NCI-H1694 treated with DMSO at 0.1 percent for 48 hours (cell line): ENCODE results near the gene TSPAN32.
"Not testable (repeated sequence)": the region's sequence is repeated elsewhere in the genome, so short reads cannot be mapped to it uniquely, and the experiment has no call there.

Experiments used
- DNase-seq: peaks from one replicate; lab custom pipeline; 2025; lab: John Stamatoyannopoulos, UW

TSPAN32 gene

DNA sequence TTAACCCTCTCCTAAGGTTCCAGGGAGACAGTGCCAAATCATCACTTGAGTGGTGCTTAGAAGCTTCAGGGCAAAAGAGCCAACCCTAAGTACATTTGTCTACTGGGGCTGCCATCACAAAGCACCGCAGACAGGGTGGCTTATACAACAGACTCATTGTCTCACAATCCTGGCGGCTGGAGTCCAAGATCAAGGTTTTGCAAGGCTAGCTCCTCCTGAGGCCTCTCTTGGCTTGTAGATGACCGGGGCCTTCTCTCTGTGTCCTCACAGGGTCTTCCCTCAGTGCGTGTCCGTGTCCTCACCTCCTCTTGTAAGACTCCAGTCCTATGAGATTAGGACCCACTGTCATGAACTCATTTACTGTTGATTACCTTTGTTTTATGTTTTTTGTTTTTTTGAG is 41.2 kb downstream of the TSPAN32 start:
- DNase-seq: no peak

DNA sequence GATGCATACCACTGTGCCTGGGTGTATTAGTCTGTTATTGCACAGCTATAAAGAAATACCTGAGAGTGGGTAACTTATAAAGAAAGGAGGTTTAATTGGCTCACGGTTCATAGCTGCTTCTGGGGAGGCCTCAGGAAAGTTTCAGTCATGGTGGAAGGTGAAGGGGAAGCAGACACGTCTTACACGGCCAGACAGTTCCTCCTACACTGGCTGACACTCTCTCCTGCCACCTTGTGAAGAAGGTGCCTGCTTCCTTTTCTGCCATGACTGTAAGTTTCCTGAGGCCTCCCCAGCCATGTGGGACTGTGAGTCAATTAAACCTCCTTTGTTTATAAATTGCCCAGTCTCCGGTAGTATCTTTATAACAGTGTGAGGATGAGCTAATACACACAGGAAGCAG is 41.7 kb downstream of the TSPAN32 start:
- DNase-seq: no peak

DNA sequence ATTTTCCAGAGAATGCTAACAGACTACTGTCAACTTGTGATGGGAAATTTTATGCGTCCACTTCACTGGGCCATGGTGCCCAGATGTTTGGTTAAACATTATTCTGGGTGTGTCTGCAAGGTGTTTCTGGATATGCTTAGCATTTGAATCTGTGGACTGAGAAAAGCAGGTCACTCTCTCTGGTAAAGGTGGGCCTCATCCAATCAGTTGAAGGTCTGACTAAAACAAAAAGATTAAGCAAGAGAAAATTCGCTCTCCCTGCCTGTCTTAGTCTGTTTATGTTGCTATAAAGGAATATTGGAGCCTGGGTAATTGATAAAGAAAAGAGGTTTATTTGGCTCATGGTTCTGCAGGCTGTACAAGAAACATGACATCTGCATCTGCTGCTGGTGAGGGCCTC is 43.2 kb downstream of the TSPAN32 start:
- DNase-seq: no peak

DNA sequence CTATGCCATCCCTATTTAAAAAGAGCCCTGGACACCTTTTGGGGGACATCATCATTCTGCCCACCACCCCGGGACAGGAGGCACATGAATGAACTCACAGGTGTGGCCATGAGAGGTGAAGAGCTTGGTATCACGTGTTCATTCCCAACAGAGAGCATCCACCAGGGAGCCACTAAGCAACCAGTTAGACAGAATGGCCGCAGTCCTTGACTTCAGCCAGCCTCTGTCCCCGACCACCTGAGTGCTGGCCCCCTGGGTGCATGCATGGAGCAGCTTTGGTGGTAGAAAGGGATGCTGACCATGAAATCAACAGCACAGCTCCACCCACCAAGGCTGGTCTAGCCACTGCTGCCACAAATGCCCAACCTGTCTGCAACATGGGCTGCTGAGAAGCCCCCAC is 44.2 kb downstream of the TSPAN32 start:
- DNase-seq: no peak

DNA sequence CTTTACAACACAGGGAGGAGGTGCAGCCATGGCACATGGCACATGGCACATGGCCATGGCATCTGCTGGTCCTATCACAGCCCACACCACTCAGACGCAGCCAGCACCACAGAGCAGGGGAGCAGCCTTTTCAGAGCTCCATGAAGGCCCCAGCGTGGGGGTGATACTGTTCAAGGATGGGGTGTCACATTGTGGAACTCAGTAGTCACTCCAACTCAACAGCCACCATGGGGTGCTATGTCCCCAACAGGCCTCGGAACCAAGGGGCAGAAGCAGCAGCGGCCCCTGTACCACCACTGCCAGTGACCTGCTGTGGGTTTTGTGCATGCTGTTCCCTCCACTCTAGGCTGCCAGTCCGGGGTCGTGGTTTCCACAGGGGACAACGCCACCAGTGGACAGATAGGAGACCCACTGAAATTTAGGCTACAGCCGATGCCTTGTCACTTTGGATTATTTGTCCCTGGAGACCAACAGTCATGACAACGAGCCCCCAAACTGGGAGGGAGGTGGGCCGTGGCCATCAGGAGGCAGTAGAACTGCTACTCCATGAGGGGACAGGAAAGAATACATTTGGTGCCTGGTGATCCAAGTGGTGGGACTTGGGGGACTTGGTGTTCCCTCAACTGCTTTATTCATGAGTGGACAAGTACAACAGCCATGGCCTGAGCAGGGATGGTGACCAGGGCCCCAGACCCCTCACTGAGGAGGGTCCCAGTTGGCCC is 44.9 kb downstream of the TSPAN32 start:
- no peak for DNase-seq

DNA sequence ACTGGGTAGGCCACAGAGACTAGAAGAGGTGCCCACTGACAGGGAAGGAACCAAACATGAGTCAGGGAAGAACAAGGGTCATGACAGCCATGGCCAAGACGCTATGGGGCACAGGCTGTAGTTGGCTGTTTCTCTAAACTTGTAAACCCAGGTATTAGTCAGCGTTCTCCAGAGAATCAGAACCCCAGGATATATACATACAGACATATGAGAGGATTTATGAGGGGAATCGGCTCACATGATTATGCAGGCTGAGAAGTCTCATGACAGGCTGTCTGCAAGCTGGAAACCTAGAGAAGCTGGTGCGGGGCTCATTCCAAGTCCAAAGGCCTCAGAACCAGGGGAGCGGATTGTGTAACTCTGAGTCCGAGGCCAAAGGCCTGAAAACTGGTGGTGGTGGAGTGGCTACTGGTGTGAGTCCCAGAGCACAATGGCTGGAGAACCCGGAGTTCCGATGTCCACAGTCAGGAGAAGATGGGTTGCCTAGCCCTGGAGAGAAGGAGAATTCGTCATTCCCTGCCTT is 45.6 kb downstream of the TSPAN32 start:
- no peak for DNase-seq

DNA sequence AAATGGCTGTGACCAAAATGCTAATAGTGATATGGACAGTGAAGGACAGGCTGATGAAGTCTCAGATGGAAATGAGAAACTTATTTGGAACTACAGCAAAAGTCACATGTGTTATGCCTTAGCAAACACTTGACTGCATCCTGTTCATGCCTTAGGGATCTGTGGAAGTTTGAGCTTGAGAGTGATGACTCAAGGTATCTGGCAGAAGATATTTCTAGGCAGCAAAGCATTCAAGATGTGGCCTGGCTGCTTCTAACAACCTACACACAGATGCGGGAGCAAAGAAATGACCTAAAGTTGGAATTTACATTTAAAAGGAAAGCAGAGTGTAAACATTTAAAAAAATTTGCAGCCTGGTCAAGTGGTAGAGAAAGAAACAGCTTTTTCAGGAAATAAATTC is 47.2 kb downstream of the TSPAN32 start:
- no peak for DNase-seq

DNA sequence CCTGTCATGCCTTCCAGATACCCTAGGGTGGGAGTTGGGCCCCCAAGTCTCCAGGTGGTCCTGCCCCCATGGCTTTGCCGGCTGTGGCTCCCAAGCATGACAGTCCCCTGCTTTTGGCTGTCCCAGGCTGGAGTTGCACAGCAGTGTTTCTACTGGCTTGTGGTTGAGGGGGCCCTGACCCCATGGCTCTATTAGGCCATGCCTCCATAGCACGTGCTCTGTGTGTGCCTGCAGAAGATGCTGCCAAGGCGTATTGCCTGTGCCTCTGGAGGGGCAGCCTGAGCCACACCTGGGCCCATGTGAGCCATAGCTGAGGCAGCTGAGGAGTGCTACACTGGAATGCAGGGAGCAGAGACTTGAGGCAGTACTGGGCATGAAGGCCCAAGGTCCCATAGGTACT is 49.9 kb downstream of the TSPAN32 start:
- DNase-seq: no peak

DNA sequence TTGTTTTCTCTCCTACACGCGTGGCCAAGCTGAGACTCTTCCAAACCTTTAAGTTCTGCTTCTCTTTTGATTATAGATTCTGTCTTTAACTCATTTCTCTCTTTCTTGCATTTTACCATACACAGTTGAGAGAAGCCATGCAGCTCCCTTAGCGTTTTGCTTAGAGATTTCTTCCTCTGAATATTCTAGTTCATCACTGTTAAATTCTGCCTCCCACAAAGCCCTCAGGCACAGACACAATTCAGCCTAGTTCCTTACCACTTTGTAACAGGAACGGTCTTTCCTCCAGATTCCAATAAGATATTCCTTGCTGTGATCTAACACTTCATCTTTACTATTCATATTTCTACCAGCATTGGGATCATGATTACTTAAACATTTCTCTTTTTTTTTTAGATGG is 50.6 kb downstream of the TSPAN32 start:
- DNase-seq: no peak

DNA sequence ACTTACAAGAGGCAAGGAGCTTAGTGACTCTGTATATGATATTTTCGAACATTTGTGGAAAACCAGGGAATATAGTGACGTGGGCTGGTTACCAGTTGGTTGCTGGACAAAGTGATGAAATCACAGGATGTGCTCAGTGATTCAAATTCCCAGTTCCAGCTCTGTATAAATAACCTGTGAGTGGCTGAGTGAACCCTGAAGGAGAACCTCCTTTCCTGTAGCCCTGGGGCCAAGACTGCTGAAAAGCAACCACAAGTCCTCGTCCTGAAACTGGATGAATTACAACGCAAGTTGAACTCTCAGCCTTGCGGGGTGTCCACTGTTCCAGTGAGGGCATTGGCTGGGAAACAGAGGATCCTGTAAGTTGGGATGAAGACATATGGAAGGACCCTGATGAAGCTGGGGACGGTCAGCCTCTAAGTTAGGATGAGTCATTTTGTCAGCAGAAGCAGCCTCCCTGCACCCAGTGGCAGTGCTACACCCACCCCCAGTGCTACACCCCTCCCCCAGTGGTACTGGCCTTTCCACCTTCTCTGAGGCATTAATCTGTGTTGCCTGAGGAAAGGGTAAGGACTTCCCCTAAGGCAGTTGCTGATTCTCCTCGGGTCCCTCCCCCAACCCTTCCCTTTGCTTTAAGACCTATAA is 53.3 kb downstream of the TSPAN32 start:
- no peak for DNase-seq

DNA sequence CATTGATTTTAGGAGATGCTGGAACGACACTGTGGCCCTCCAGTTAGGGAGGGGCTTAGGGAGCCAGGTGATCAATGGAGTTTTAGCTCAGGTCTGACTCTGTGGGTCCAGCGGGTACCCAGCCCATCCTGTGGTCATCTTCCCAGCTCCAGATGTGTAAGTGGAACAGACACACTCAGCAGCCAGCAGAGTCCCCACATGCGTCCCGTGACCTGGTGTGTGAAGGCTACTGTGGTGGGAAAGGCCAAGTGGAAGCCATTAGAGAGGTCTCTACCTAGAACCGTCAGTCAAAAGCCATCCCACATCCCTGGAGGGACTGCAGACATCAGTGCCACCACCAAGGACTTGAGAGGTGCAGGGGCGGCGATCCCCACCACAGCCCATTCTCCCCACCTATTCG is 55.4 kb downstream of the TSPAN32 start:
- no peak for DNase-seq

DNA sequence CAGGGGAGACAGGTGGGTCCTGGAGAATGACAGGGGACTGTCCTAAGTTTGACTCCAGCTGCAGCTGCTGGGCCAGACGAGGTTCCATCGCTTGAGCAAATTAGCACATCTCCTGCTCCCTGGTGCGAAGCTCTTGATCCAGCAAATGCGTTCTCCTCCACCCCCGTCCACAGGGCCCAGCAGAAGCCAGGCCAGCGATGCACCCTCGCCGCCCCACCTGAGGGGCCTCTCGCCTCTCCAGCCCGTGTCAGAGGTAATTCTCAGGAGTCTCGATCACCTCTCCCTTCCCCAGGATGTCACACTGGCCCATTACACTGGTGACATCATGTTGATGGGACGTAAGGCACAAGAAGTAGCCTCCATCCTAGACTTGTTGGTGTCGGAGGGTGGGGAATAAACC is 55.8 kb downstream of the TSPAN32 start:
- DNase-seq: not testable (repeated sequence)

DNA sequence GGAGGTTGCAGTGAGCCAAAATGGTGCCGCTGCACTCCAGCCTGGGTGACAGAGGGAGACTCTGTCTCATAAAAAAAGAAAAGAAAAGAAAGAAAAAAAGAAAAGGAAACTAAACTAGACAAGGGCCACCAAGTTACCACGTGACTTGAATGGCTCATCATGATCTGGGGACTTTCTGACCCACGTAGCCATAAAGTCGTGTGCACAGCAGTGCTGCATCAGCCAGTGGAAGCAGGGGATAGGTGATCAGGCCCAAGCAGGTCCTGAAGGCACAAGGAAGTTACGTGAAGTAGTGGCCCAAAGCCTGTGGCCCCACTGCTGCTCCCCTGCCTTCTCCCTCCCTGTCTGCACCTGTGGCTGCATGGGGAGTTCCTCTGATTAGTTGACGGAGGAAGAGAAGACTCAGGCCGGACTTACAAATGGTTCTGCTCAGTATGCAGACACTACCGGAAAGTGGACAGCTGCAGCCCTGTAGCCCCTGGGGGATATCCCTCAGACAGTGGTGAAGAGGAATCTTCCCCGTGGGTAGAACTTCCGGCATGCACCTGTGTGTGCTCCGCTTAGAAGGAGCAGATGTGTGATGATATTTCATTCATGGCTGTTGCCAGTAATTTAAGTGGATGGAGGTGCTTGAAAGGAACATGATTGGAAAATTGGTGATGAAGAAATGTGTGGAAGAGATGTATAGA is 57.1 kb downstream of the TSPAN32 start:
- DNase-seq: no peak

DNA sequence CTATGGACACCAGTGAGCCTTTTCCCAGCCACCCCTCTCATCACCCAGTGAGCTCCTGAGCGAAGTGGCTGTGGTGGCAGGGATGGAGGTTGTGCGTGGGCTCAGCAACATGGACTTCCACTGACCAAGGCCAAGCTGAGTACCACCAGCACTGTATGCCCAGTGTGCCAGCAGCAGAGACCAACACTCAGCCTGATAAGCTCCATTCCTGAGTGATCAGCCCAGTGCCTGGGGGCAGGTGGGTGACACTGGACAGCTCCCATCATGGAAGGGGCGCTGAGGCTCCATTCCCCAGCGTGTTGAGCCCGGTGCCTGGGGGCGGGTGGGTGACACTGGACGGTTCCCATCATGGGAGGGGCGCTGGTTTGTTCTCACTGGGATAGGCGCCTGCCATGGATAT is 57.7 kb downstream of the TSPAN32 start:
- DNase-seq: no peak

DNA sequence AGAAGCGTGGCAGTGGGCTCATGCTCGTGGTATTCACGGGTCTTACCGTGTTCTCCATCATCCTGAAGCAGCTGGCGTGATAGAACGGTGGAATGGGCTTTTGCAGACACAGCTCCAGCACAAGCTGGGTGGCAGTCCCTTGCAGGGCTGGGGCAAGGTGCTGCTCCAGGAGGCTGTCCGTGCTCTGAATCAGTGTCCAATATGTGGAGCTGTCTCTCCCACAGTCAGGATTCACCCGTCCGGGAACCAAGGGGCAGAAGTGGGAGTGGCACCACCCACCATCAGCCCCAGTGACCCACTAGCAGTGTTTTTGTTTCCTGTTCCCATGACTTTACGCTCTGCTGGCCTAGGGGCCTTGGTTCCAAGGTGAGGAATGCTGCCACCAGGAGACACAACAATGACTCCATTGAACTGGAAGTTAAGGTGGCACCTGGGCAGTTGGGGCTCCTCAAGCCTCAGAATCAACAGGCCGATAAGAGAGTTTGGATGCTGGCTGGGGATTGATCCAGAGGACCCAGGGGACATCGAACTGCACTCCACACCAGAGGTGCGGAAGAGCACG is 58.3 kb downstream of the TSPAN32 start:
- DNase-seq: no peak

DNA sequence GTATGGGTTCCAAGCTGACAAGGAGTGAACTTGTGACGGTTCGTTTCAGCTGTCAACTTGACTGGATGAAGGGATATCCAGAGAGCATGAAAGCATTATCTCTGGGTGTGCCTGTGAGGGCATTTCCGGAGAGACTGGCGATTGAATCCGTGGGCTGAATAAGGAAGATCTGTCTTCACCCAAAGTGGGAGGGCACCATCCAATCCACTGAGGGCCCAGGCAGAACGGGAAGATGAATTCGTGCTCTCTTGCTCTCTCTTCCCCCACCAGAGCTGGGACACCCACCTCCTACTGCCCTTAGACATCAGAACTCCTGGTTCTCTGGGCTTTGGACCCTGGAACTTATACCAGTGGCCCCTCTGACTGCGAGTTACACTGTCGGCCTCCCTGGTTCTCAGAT is 59.8 kb downstream of the TSPAN32 start:
- DNase-seq: no peak

DNA sequence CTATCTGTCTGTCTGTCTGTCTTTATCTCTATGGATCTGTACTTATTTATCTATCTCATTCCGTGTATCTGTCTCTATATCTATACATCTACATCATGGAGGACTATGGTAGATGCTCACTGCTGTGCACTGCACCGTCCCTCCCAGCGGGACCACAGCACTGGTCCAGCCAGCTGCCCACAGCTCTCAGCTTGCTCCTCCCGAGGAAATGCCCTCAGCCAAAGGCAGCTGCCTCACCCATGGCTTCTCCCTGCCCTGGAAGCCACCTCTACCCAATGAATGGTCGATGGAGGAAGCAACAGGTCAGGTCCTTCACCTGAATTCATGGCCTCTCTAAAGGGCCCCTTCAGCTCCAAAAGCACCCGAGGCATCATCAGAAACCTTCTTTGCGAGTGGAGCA is 60.6 kb downstream of the TSPAN32 start:
- DNase-seq: no peak

DNA sequence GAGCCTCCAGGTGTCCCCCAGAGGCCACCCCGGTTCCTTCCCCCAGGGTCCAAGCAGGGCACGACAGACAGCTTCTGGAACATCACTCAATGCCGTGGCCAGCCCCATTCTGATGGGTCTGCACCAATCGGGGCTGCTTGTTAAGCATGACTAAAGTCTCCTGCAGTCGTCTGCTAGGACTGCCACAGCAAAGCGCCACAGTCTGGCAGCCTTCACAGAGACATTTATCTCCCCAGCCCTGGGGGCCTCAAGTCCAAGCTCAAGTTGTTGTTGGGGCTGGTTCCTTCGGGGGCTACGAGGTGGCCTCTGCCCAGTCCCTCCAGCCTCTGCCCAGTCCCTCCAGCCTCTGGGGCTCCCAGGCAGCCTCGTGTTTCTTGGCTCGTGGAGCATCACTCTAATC is 61.3 kb downstream of the TSPAN32 start:
- no peak for DNase-seq

DNA sequence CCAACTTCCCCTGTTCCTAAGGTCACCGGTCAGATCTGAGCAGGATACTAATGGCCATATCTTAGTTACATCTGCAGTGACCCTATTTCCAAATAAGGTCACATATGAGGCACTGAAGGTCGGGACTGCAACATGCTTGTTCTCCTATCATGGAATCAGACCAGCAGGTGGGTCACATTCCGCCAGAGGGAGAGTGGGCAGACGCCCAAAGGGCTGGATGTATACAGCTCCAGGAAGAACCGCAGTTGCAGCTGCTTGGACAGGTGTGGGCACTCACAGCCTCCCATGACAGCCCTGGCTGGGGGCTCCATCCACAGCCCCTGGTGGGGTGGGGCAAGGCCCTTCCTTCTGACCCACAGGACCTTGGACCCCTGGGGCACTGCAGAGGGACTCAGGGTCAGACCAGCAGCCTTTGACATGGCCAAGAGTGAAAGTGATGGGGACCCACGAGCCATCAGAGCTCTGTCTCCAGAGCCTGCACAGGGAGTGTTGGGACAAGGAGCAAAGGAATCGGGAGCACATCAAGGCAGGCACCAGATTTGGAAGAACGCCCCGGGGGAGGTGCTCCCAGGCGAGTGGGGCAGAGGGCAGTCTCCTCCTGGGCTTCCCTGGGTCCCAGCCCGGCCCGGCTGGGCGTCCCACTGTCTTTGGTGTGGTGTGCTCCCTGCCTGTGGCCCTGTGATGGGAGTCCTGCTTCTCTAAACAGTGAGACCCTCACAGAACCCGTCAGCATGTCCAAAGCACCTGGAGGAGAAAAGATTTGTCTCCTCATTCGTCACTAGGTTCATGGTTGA is 62.0 kb downstream of the TSPAN32 start:
- no peak for DNase-seq

DNA sequence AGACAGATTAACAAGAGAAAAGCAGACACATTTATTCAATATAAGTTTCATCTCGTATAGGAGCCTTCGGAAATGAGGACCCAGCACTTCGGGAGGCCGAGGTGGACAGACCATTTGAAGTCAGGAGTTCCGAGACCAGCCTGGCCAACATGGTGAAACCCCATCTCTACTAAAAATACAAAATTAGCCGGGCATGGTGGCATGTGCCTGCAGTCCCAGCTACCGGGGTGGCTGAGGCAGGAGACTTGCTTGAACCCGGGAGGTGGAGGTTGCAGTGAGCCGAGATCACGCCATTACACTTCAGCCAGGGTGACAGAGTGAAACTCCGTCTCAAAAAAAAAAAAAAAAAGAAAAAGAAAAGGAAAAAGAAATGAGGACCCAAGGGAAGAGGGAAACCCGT is 62.6 kb downstream of the TSPAN32 start:
- not testable (repeated sequence) for DNase-seq

DNA sequence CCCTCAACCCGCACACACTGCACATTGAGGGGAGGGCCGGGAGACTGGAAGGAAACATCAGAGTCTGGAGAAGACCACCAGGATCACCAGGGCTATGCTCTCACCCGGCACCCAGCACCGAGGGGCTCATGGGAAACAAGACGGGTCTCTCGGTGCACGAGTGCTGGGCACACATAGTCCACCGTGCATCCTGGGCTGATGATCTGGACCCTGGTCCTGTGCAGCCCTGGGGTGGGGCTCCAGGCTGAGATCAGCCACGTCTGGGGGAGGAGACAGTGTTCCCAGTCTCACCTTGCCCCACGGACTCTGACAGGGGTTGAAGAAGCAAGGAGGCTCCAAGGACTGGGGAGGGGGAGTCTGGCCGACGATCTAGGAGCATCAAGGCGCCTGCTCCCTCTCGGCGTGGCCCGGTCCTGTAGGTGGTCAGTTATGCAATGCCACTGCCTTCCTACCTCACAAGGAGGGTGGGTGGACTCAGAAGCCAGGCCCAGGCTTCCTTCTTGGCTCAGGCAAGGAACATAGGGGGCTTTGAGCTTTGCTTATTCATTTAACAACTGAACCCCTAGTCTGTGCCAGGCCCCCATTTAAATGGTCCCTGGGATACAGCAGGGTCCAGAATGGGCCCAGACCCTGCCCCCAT is 63.9 kb downstream of the TSPAN32 start:
- no peak for DNase-seq

DNA sequence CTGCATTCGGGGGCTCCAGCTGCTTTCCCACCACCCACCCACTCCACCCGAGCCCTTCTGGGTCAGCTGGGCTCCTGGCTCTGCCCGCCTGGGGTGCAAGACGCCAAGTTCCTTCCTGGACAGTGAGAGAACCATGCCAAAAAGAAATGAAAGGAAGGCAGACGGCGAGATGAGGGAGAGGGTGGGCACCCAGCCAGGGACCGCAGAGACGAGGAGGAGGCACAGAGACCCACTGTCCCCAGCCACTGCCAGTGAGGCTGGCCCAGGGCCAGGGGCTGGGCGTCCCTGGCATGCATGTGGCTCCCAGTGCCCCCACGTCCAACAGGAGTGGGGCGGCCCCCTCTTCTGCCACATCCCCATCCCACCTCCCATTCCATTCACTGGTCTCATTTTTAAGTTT is 64.5 kb downstream of the TSPAN32 start:
- no peak for DNase-seq
